ENCODE data around the gene P2RY14. TPM values are rescaled to one million over a fixed set of nuclear protein-coding genes. Genes with fewer than 3 reads are reported as not detected.

P2RY14 gene
- total RNA-seq, 4 donors from 2014 or later, result 5.8 to 21.2 (median 9.3) TPM

GRCh38 chr3:151182349-151183079, 95.8 kb downstream of the P2RY14 start:
- no peak for TF ChIP-seq CTCF (IDR thresholded peaks at IDR 0.05; ENCODE audit: low read depth)

- no peak for TF ChIP-seq CTCF (IDR thresholded peaks at IDR 0.05; ENCODE audit: low read depth)
These were observed 100.0 kb downstream of the P2RY14 start for GRCh38 chr3:151178208-151178845.

- no peak for TF ChIP-seq CTCF (IDR thresholded peaks at IDR 0.05; ENCODE audit: low read depth)
These were observed 102.4 kb downstream of the P2RY14 start for GRCh38 chr3:151175952-151176351.

- TF ChIP-seq CTCF (IDR thresholded peaks at IDR 0.05; ENCODE audit: low read depth), result no peak
These were observed 104.0 kb downstream of the P2RY14 start for GRCh38 chr3:151174351-151174750.

- TF ChIP-seq CTCF (IDR thresholded peaks at IDR 0.05; ENCODE audit: low read depth), result no peak
These were observed 107.1 kb downstream of the P2RY14 start for GRCh38 chr3:151171145-151171757.

GRCh38 chr3:151169262-151169947, 108.9 kb downstream of the P2RY14 start:
- no peak for TF ChIP-seq CTCF (IDR thresholded peaks at IDR 0.05; ENCODE audit: low read depth)
